HepG2 (cell line): ENCODE measurements around the gene YAP1. TPM values are rescaled to one million over a fixed set of nuclear protein-coding genes. Genes with fewer than 3 reads are reported as not detected.

Experiments
- ATF1 ChIP-seq: IDR thresholded peaks from 2 replicates; pipeline ENCODE4 v1.6.1; 2016; ENCODE audit warnings: mild to moderate bottlenecking, control low read depth
- DMAP1 ChIP-seq: IDR thresholded peaks from 2 replicates; pipeline ENCODE4 v1.6.1; 2016
- DNMT1 ChIP-seq: sonication (generic); formaldehyde crosslinking; IDR thresholded peaks from 2 replicates; pipeline ENCODE4 v1.5.1; 2020; ENCODE audit warnings: mild to moderate bottlenecking, missing genetic modification reagents
- EHMT2 ChIP-seq: fragments of 200-600 bp; sonication (generic); IDR thresholded peaks from 2 replicates; pipeline ENCODE4 v1.7.0; 2017; ENCODE audit warnings: antibody characterized with exemption, low read depth, low read length, borderline replicate concordance
- ELF3 ChIP-seq: IDR thresholded peaks from 2 replicates; pipeline ENCODE4 v1.6.1; 2016; ENCODE audit warnings: missing genetic modification reagents, missing compliant biosample characterization
- EP300 ChIP-seq, 3 experiments: sonication (generic) in 1 of 3; formaldehyde crosslinking in 1 of 3; IDR thresholded peaks; 2 replicates each; pipeline versions ENCODE4 v1.5.1 to v1.6.1; 2011 to 2020; ENCODE audit warnings: low read depth in 2 of 3, low read length in 2 of 3, borderline replicate concordance in 1 of 3, improper control_type of control experiment in 1 of 3, mild to moderate bottlenecking in 1 of 3, missing genetic modification reagents in 1 of 3, moderate library complexity in 1 of 3
- FOXJ3 ChIP-seq: sonication (generic); formaldehyde crosslinking; IDR thresholded peaks from 2 replicates; pipeline ENCODE4 v1.4.0; 2020; ENCODE audit warnings: missing genetic modification reagents, mild to moderate bottlenecking, borderline replicate concordance
- HMGXB4 ChIP-seq, 2 experiments: sonication (generic) in 1 of 2; formaldehyde crosslinking in 1 of 2; IDR thresholded peaks; 2 replicates each; pipeline versions ENCODE4 v1.4.0 to v1.6.1; 2018 to 2020; ENCODE audit warnings: missing genetic modification reagents in 2 of 2, borderline replicate concordance in 1 of 2, low read depth in 1 of 2, mild to moderate bottlenecking in 1 of 2, missing biosample characterization in 1 of 2
- HNF4A ChIP-seq: sonication (generic); formaldehyde crosslinking; IDR thresholded peaks from 2 replicates; pipeline ENCODE4 v1.4.0; 2020; ENCODE audit warnings: missing genetic modification reagents
- MED13 ChIP-seq: sonication (generic); formaldehyde crosslinking; IDR thresholded peaks from 2 replicates; pipeline ENCODE4 v1.5.0; 2020; ENCODE audit warnings: missing genetic modification reagents
- NCOR1 ChIP-seq: fragments of 200-600 bp; sonication (generic); IDR thresholded peaks from 2 replicates; pipeline ENCODE4 v1.7.0; 2017; ENCODE audit warnings: antibody characterized with exemption, low read length, borderline replicate concordance
- ONECUT2 ChIP-seq: sonication (generic); formaldehyde crosslinking; IDR thresholded peaks from 2 replicates; pipeline ENCODE4 v1.4.0; 2020; ENCODE audit warnings: missing genetic modification reagents
- PCBP1 ChIP-seq: fragments of 200-400 bp; formaldehyde crosslinking; IDR thresholded peaks from 2 replicates; pipeline ENCODE4 v1.6.1; 2017; ENCODE audit warnings: mild to moderate bottlenecking, low read depth, low read length, borderline replicate concordance
- PPARG ChIP-seq: conservative IDR thresholded peaks from 2 replicates; pipeline ENCODE4 v1.6.1; 2016; ENCODE audit warnings: missing biosample characterization, missing genetic modification reagents
- REPIN1 ChIP-seq: sonication (generic); formaldehyde crosslinking; IDR thresholded peaks from 2 replicates; pipeline ENCODE4 v1.8.0; 2022; ENCODE audit warnings: missing genetic modification reagents, low read depth, mild to moderate bottlenecking, borderline replicate concordance
- SSRP1 ChIP-seq: IDR thresholded peaks from 2 replicates; pipeline ENCODE4 v1.6.1; 2016; ENCODE audit warnings: control low read depth
- ZFP36 ChIP-seq: fragments of 150-350 bp; IDR thresholded peaks from 2 replicates; pipeline ENCODE4 v1.6.1; 2018; ENCODE audit warnings: borderline replicate concordance, low read length, low read depth; ENCODE audit not compliant: partially characterized antibody
- ZMYM4 ChIP-seq: sonication (generic); formaldehyde crosslinking; IDR thresholded peaks from 2 replicates; pipeline ENCODE4 v1.8.1; 2023; ENCODE audit warnings: mild to moderate bottlenecking, missing genetic modification reagents
- ZNF17 ChIP-seq: sonication (generic); formaldehyde crosslinking; IDR thresholded peaks from 2 replicates; pipeline ENCODE4 v1.5.0; 2020; ENCODE audit warnings: mild to moderate bottlenecking, missing genetic modification reagents
- ZNF441 ChIP-seq: sonication (generic); formaldehyde crosslinking; IDR thresholded peaks from 2 replicates; pipeline ENCODE4 v1.7.0; 2021; ENCODE audit warnings: missing genetic modification reagents, borderline replicate concordance
- ZNF503 ChIP-seq: sonication (generic); formaldehyde crosslinking; IDR thresholded peaks from 2 replicates; pipeline ENCODE4 v1.4.0; 2020; ENCODE audit warnings: missing genetic modification reagents
- polyA plus RNA-seq, 8 experiments: library from polyadenylated mRNA; depleted of rRNA in 3 of 8; stranded (reverse) in 7 of 8; unstranded in 1 of 8; fragments of >200 nt; fragmentation: Illumina TruSeq in 4 of 8; extraction: Trizol in 4 of 8; gene quantifications; 2 replicates each; pipeline versions ENCODE4 v1.2.1 to v1.2.3, GENCODE V29; 2011 to 2016; ENCODE audit warnings: low read depth in 4 of 8, missing spikeins in 1 of 8, mixed read lengths in 1 of 8; ENCODE audit not compliant: insufficient read depth in 1 of 8
- total RNA-seq, 5 experiments: library from RNA; depleted of rRNA; stranded (reverse); fragments of >200 nt; fragmentation: Illumina TruSeq; extraction: Trizol; gene quantifications; 2 replicates each; pipeline ENCODE4 v1.2.3, GENCODE V29; 2016; ENCODE audit warnings: low read depth in 1 of 5
- TF ChIP-seq, protein P1 (sequence below): sonication (generic); formaldehyde crosslinking; IDR thresholded peaks from 2 replicates; pipeline ENCODE4 v1.4.0; 2020; ENCODE audit warnings: missing genetic modification reagents, mild to moderate bottlenecking, borderline replicate concordance
- TF ChIP-seq, protein P2 (sequence below): sonication (generic); formaldehyde crosslinking; IDR thresholded peaks from 2 replicates; pipeline ENCODE4 v1.4.0; 2020; ENCODE audit warnings: missing genetic modification reagents

Gene YAP1
- total and polyA plus RNA-seq, 2 of the 13 experiments (the other 11 are each of a cell fraction or from before 2014, with no cell fraction given), result 59.5 to 91.0 TPM

- TF ChIP-seq ZNF503 (CRISPR knock-in tag), result peak; percentile 62; the same call in 1 of the 2 replicates
- TF ChIP-seq ONECUT2 (CRISPR knock-in tag), result peak; percentile 83
- TF ChIP-seq EP300 (IDR thresholded peaks at IDR 0.05; ENCODE audit: low read depth in 2 of 2, low read length in 2 of 2), result peak in 1 of 2 experiments; percentile 81; a peak in 2 of 4 replicates
- TF ChIP-seq EP300 (CRISPR knock-in tag; IDR thresholded peaks at IDR 0.05; ENCODE audit: borderline replicate concordance), result no peak
- TF ChIP-seq ZMYM4 (CRISPR knock-in tag), result 0 out of 2 replicates have a peak, but pooled peaks have one; percentile 27
- TF ChIP-seq ATF1 (CRISPR knock-in tag), result no peak
- TF ChIP-seq NCOR1, result peak; percentile 36; the same call in 1 of the 2 replicates
- TF ChIP-seq REPIN1, result 0 out of 2 replicates have a peak, but pooled peaks have one; percentile 34
- peak; percentile 25; the same call in 1 of the 2 replicates for TF ChIP-seq EHMT2
- TF ChIP-seq FOXJ3, result peak; percentile 40; the same call in 1 of the 2 replicates
- TF ChIP-seq HNF4A (CRISPR knock-in tag), result peak; percentile 82
- TF ChIP-seq, protein P1, sequence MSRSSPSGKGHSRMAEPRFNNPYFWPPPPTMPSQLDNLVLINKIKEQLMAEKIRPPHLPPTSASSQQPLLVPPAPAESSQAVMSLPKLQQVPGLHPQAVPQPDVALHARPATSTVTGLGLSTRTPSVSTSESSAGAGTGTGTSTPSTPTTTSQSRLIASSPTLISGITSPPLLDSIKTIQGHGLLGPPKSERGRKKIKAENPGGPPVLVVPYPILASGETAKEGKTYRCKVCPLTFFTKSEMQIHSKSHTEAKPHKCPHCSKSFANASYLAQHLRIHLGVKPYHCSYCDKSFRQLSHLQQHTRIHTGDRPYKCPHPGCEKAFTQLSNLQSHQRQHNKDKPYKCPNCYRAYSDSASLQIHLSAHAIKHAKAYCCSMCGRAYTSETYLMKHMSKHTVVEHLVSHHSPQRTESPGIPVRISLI (CRISPR knock-in tag), result peak; percentile 49; the same call in 1 of the 2 replicates
- no peak for TF ChIP-seq DNMT1 (CRISPR knock-in tag)
- TF ChIP-seq MED13 (CRISPR knock-in tag), result peak; percentile 85
- TF ChIP-seq, protein P2, sequence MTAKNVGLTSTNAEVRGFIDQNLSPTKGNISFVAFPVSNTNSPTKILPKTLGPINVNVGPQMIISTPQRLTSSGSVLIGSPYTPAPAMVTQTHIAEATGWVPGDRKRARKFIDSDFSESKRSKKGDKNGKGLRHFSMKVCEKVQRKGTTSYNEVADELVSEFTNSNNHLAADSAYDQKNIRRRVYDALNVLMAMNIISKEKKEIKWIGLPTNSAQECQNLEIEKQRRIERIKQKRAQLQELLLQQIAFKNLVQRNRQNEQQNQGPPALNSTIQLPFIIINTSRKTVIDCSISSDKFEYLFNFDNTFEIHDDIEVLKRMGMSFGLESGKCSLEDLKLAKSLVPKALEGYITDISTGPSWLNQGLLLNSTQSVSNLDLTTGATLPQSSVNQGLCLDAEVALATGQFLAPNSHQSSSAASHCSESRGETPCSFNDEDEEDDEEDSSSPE (CRISPR knock-in tag), result peak; percentile 40; the same call in 1 of the 2 replicates
- TF ChIP-seq DMAP1, result peak; percentile 34; the same call in 1 of the 2 replicates
- TF ChIP-seq HMGXB4 (CRISPR knock-in tag; IDR thresholded peaks at IDR 0.05; ENCODE audit: borderline replicate concordance in 1 of 2, low read depth in 1 of 2), result 0 out of 4 replicates have a peak, but pooled peaks of 1 of the 2 experiments have one; percentile 17
- TF ChIP-seq ZNF17 (CRISPR knock-in tag), result no peak
- no peak for TF ChIP-seq ZFP36
- TF ChIP-seq SSRP1, result no peak
- peak; percentile 29; the same call in 1 of the 2 replicates for TF ChIP-seq ELF3
- no peak for TF ChIP-seq PCBP1
- peak; percentile 32; the same call in 1 of the 2 replicates for TF ChIP-seq PPARG (CRISPR knock-in tag)
- peak; percentile 63; the same call in 1 of the 2 replicates for TF ChIP-seq ZNF441
Observed at GRCh38 chr11:102272047-102272824, 162.0 kb downstream of the YAP1 start (continued).
